NCI-H146 treated with DMSO at 0.1 percent for 48 hours (cell line): ENCODE results near the gene ST6GALNAC2.

Experiments
- DNase-seq: peaks from one replicate; lab custom pipeline; 2025; ENCODE audit not compliant: unreplicated experiment; lab: John Stamatoyannopoulos, UW

The ST6GALNAC2 gene

GRCh38 chr17:76556765-76557367, 28.8 kb downstream of the ST6GALNAC2 start:
- no peak for DNase-seq

- DNase-seq: no peak
Measured at GRCh38 chr17:76554131-76554530, 31.5 kb downstream of the ST6GALNAC2 start.

GRCh38 chr17:76553178-76553908, 32.3 kb downstream of the ST6GALNAC2 start:
- DNase-seq: no peak

GRCh38 chr17:76551685-76552084, 34.0 kb downstream of the ST6GALNAC2 start:
- no peak for DNase-seq

- DNase-seq: no peak
Measured at GRCh38 chr17:76550712-76551615, 34.7 kb downstream of the ST6GALNAC2 start.

- no peak for DNase-seq
Measured at GRCh38 chr17:76549539-76549938, 36.1 kb downstream of the ST6GALNAC2 start.

GRCh38 chr17:76549215-76549518, 36.5 kb downstream of the ST6GALNAC2 start:
- DNase-seq: no peak

GRCh38 chr17:76548378-76549214, 37.1 kb downstream of the ST6GALNAC2 start:
- DNase-seq: no peak

- DNase-seq: no peak
Measured at GRCh38 chr17:76547642-76548202, 37.9 kb downstream of the ST6GALNAC2 start.

- peak; percentile 22 for DNase-seq
Measured at GRCh38 chr17:76547183-76547641, 38.4 kb downstream of the ST6GALNAC2 start.

- DNase-seq: no peak
Measured at GRCh38 chr17:76546556-76547182, 39.0 kb downstream of the ST6GALNAC2 start.

GRCh38 chr17:76545918-76546555, 39.6 kb downstream of the ST6GALNAC2 start:
- no peak for DNase-seq

- DNase-seq: no peak
Measured at GRCh38 chr17:76544546-76545365, 40.9 kb downstream of the ST6GALNAC2 start.

- peak; percentile 12 for DNase-seq
Measured at GRCh38 chr17:76543826-76544545, 41.7 kb downstream of the ST6GALNAC2 start.

- DNase-seq: no peak
Measured at GRCh38 chr17:76543482-76543825, 42.2 kb downstream of the ST6GALNAC2 start.

- DNase-seq: no peak
Measured at GRCh38 chr17:76542984-76543383, 42.7 kb downstream of the ST6GALNAC2 start.

GRCh38 chr17:76542566-76542971, 43.1 kb downstream of the ST6GALNAC2 start:
- no peak for DNase-seq
